HG03196 (cell line): ENCODE data around the gene AJAP1.

Experiments
- ATAC-seq: cut with Tn5 transposase; IDR thresholded peaks from one replicate; pipeline ENCODE4 v1.9.1; 2021; ENCODE audit not compliant: unreplicated experiment

The AJAP1 gene

GRCh38 chr1:4803335-4803734 is 148.9 kb downstream of the AJAP1 start:
- no peak for ATAC-seq

GRCh38 chr1:4805987-4806386 is 151.6 kb downstream of the AJAP1 start:
- ATAC-seq: no peak

DNA sequence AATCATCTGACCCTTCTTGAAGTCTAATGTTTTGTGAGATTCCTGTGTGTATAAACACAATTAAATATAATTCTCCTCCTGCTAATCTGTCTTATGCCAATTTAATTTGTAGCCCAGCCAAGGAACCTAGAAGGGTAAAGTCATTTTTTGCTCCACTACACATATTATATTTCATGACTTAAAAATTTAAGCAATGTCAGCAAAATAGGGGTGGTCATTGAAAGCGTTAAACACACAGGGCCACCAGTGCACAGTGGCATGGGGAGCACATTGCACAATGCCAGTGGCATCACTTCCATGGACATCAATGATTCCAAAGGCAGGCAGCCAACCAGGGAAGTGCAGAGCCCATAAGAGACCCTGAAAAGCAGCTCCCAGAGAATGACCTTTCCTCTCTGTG is 166.1 kb downstream of the AJAP1 start:
- no peak for ATAC-seq

GRCh38 chr1:4825800-4826450 is 171.5 kb downstream of the AJAP1 start:
- no peak for ATAC-seq

DNA sequence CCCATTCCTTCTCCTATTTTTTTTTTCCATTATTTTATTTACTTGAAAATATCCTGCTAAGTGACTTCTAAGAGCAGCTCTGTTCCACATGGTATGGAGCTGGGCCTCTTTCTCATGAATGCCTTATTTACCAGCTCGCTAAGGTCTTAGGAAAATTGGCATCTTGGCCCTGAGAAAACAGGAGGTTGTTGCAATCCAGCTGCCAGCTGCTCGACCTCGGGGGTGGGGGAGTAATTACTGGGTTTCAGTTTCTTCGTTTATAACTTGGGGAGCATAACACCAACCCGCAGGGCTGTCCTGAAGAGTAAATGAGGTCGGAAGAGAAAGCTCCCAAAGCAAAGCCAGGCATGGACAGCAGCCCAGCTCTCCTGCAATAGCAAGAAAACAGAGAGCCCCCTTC is 176.3 kb downstream of the AJAP1 start:
- ATAC-seq: no peak

- ATAC-seq: no peak
These were observed 182.2 kb downstream of the AJAP1 start for GRCh38 chr1:4836574-4836973.

- no peak for ATAC-seq
These were observed 182.7 kb downstream of the AJAP1 start for GRCh38 chr1:4837031-4837600.

DNA sequence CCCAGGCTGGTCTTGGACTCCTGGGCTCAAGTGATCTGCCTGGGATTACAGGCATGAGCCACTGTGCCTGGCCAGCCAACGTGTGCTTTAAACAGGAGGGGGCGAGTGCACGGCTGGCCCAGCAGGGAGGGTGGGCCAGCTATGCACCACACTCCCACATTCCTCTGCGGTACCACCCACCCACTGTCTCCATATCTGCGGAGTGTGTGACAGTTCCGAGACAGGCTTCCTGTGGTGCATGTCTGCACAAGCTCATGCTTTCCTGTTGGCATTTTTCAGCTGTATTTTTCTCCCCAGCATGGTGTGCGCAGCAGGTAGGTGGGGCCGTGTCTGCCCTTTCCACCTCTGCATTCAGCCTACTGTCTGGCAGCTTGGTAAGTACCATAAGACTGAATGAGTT is 183.3 kb downstream of the AJAP1 start:
- no peak for ATAC-seq

GRCh38 chr1:4838231-4838630 is 183.8 kb downstream of the AJAP1 start:
- no peak for ATAC-seq
